IPS DF 4.7 (cell line): ENCODE data around the gene DOCK6.

ENCODE experiments used
- DNase-seq: peaks from one replicate; pipeline ENCODE4 v3.0.0-alpha.2; 2013; ENCODE audit warnings: low spot score; ENCODE audit errors: extremely low read depth

The DOCK6 gene, protein sequence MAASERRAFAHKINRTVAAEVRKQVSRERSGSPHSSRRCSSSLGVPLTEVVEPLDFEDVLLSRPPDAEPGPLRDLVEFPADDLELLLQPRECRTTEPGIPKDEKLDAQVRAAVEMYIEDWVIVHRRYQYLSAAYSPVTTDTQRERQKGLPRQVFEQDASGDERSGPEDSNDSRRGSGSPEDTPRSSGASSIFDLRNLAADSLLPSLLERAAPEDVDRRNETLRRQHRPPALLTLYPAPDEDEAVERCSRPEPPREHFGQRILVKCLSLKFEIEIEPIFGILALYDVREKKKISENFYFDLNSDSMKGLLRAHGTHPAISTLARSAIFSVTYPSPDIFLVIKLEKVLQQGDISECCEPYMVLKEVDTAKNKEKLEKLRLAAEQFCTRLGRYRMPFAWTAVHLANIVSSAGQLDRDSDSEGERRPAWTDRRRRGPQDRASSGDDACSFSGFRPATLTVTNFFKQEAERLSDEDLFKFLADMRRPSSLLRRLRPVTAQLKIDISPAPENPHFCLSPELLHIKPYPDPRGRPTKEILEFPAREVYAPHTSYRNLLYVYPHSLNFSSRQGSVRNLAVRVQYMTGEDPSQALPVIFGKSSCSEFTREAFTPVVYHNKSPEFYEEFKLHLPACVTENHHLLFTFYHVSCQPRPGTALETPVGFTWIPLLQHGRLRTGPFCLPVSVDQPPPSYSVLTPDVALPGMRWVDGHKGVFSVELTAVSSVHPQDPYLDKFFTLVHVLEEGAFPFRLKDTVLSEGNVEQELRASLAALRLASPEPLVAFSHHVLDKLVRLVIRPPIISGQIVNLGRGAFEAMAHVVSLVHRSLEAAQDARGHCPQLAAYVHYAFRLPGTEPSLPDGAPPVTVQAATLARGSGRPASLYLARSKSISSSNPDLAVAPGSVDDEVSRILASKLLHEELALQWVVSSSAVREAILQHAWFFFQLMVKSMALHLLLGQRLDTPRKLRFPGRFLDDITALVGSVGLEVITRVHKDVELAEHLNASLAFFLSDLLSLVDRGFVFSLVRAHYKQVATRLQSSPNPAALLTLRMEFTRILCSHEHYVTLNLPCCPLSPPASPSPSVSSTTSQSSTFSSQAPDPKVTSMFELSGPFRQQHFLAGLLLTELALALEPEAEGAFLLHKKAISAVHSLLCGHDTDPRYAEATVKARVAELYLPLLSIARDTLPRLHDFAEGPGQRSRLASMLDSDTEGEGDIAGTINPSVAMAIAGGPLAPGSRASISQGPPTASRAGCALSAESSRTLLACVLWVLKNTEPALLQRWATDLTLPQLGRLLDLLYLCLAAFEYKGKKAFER (N-terminal part only)

GRCh38 chr19:11261971-11262839 is at the start of gene DOCK6:
DOCK6 (minus strand) TSS chr19:11262524; CDS start chr19:11262440, 84 bp downstream.
- no peak for DNase-seq

- DNase-seq = no peak
These were observed 44.0 kb upstream of the DOCK6 start for GRCh38 chr19:11306337-11306736.

GRCh38 chr19:11304936-11305335 is 42.6 kb upstream of the DOCK6 start:
- DNase-seq = no peak

GRCh38 chr19:11300811-11301120 is 38.4 kb upstream of the DOCK6 start:
- no peak for DNase-seq

DNA sequence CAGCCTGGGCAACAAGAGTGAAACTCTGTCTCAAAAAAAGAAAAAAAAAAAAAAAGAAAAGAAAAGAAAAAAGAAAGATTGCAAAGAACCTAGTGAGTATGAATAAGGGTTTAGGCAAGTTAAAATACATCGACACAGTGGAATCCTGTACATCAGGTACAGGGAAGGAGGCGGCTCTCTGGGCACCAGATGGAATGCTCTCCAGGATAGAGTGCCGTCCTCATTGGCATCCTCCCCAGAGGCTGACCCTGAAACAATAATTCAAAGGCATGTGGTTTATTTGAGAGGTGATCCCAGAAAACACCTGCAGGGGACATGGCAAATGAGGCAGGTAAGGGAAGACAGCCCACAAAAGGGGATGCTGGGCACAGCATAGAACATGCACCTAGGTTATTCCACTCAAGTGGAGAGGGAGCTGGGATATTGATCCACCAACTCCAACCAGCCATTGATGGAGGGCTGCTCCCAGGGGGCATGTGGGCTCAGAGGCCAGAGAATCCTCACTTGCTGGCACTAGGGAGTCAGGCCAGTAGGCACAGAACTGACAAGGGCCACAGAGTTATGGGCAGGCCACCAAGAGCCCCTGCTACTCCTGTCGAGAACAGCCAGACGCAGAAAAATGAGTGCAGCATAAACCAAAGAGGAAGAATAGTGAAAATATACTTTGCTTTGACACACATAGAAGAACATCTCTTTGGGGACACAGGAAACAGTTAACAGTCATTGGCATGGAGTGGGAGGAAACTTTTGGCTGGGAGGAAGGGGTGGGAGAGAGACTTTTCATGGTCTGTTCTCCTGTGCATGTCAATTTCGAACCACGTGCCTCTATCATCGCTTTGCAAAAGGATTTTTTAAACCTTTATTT is 37.9 kb upstream of the DOCK6 start:
- DNase-seq = no peak

DNA sequence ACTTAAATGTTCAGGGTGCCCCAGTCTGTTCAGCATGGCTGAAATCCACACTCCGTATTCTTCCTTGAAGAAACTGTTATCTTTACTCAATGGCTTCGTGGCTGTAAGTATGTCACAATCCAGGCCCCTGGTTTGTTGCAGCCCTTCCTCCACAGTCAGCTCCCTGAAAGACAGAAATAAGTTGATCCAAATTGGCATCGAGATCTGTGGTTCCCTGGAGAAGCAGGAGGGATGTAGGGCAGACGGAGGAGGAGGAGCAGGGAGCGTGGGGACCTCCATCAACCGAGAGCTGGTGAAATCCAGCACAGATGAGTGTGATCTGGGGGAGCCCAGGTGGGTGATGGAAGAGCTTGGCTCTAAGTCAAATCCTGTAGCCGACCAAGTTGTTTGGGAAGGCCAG is 33.9 kb upstream of the DOCK6 start:
- DNase-seq = no peak

GRCh38 chr19:11295665-11296245 is 33.4 kb upstream of the DOCK6 start, which contains the start of gene TSPAN16:
TSPAN16 (plus strand) TSS chr19:11296160; CDS start chr19:11296298, 138 bp downstream.
- DNase-seq = no peak

DNA sequence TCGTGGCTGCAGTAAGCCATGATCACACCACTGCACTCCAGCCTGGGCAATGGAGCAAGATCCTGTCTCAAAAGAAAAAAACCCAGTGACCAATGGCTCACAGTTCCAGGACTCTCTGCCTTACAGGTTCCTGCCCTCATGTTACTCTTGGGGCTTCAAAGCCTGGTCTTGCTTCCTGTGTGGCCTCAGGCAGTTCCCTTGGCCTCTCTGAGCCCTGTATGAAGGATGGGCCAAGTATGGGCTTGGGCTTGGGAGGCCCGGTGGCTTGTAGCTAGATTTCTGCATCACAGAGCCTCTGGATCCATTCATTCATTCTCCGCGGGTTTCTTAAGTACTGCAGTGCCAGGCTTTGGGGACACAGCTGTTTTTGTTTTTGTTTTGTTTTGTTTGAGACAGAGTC is 32.9 kb upstream of the DOCK6 start:
- no peak for DNase-seq

DNA sequence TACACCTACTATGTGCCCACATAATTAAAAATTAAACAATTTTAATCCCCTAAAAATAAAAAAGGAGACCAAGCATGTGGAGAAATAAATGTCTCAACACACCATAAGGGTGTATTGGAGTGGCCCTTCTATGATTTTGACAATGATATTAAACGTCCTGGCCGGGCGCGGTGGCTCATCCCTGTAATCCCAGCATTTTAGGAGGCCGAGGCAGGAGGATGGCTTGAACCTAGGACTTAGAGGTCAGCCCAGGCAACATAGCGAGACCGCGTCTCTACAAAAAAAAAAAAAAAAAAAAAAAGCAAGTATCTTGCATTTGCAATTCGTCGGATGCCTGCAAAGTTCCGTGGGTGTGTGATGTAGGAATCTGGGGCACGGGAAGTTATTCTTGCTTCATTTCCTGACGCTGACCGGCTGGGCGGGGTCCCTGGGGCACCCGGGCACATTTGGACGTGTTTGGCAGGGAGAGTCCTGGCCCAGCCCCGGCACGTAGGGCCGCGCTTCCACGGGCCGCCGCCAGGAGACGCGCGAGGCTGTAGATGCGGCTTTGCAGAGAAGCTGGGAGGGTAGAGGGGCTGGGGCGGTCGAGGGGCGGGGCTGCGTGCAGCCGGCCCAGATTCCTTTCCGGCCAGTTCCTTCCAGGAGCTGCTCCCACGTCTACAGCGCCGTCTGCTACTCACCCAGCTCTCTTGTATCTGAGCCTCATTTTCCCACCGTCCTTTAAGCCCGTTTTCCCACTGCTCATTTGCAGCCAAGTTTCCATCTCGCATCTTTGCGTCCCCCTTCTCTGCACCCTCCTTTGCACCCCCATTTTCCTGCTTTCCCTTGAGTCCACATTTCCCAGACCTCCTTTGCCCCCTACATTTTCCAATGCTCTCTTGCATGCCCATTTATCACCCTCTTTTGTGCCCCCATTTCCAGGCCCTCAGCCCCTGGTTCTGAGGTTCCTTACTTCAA is 31.4 kb upstream of the DOCK6 start:
- peak; percentile 41 for DNase-seq

DNA sequence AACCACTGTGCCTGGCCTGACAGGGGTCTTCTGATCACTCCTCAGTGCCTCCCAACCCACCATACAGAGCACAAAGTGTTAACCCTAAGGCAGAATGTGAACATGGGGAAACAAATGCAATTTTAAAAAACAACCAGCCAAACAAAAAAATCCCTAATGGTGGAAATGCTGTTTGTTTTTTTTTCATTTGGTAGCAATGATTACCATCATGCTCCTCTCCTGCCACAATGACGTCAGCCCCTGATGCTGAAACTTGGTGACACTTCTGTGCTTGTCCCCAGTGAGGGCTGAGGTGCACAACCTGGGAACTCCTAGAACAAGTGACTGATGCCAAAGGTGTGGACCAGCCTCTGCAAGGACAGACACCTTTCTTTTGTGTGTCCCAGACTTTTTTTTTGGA is 29.7 kb upstream of the DOCK6 start:
- DNase-seq = no peak

DNA sequence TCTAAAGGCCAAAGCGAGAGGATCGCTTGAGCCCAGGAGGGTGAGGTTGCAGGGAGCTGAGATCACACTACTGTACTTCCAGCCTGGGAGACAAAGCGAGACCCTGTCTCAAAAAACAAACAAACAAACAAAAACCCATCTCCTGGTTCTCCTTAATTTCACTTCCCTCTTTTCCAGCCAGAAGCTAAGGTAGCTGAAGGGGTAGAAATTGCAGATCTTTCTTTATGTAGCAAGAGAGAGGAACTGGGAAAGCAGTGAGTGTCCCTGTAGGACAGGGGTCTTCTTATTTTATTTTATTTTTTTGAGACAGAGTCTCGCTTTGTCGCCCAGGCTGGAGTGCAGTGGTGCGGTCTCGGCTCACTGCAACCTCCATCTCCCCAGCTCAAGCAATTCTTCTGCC is 29.1 kb upstream of the DOCK6 start:
- no peak for DNase-seq

- DNase-seq = no peak
These were observed 27.9 kb upstream of the DOCK6 start for GRCh38 chr19:11290256-11290655.

DNA sequence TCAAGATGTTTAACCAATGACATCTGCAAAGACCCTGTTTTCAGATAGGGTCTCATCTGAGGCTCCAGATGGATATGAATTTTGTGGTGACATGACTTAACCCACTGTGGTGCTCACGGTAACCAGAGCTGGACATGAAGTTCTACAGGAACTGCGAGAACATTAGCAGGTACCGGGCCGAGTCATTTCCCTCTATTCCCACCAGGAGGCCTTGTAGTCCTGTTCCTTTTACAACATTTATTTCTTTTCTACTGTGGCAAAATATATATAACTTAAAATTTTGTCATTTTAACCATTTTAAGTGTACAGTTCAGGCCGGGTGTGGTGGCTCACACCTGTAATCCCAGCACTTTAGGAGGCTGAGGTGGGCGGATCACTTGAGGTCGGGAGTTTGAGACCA is 26.0 kb upstream of the DOCK6 start:
- no peak for DNase-seq

- DNase-seq = no peak
These were observed 24.1 kb upstream of the DOCK6 start for GRCh38 chr19:11286312-11286974.

DNA sequence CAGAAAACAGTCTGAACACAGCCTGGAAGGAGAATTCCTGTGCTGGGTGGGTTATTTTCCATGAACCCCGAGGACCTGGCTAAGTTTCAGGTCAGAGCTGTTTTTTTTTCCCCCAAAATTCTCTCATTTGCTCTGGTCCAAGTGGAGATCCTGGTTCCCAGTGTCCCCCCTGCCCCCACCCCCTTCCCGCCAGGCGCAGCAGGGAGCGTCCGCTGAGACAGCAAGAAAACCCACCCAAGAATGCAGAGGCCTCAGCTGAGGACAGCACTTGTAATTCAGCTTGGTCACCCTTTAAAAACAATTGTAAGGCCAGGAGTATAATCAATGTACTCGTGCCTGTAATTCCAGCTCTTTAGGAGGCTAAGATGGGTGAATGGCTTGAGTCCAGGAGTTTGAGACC is 22.2 kb upstream of the DOCK6 start:
- no peak for DNase-seq

DNA sequence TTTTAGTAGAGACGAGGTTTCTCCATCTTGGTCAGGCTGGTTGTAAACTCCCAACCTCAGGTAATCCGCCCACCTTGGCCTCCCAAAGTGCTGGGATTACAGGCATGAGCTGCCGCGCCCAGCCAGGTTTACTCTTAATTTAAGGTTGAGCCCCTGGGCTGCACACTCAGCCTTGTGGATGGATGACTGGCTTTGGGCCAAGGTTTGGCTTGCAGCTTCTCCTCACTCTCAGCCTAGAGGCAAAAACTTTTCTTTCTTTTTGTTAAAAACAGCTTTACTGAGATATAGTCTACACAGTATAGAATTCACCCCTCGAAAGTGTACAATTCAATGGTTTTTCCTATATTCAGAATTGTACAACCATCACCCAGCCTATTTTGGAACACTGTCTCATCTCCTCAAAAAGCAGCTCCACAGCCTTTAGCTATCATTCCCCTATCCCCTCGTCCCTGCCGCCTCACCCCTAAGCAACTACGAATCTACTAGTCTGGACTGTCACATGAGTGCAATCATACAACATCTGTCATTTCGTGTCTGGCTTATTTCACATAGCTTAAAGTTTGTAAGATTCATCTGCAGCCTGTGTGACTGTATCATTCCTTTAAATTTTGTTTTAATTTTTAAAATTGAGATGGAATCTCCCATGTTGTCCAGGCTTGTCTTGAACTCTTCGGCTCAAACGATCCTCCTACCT is 19.2 kb upstream of the DOCK6 start:
- DNase-seq = no peak
